ENCODE results near the gene RNF20.

RNF20 gene

GRCh38 chr9:101592788-101593187 lies 59.1 kb downstream of the RNF20 start:
- H3K4me3 ChIP-seq (replicated peaks; ENCODE audit: insufficient read depth, low read length) = no peak overlapping the region
- H3K27ac ChIP-seq (replicated peaks) = no peak overlapping the region
- no peak for DNase-seq (ENCODE audit: low read depth in 1 of 2, low spot score in 1 of 2)
- TF ChIP-seq SPI1 (IDR thresholded peaks at IDR 0.05; ENCODE audit: borderline replicate concordance, low read depth) (no peak), REST (IDR thresholded peaks at IDR 0.05; ENCODE audit: insufficient replicate concordance, low read depth) (no peak), GABPA (IDR thresholded peaks at IDR 0.05; ENCODE audit: low read depth) (no peak), CTCF (IDR thresholded peaks at IDR 0.05; ENCODE audit: insufficient read depth, low read length) (no peak), POLR2AphosphoS5 (IDR thresholded peaks at IDR 0.05; ENCODE audit: low read depth) (no peak)
- no peaks in the 10 kb centered on the region for H3K27me3 ChIP-seq (ENCODE audit: insufficient read depth, poor library complexity, severe bottlenecking)

- Histone ChIP-seq H3K4me3 (replicated peaks; ENCODE audit: insufficient read depth, low read length) (no peak overlapping the region), H3K27ac (replicated peaks) (no peak overlapping the region), H3K27me3 (ENCODE audit: insufficient read depth, poor library complexity, severe bottlenecking) (no peaks in the 10 kb centered on the region)
- DNase-seq (ENCODE audit: low read depth in 1 of 2, low spot score in 1 of 2) = no peak
- TF ChIP-seq GABPA (IDR thresholded peaks at IDR 0.05; ENCODE audit: low read depth) (no peak), SPI1 (IDR thresholded peaks at IDR 0.05; ENCODE audit: borderline replicate concordance, low read depth) (no peak), REST (IDR thresholded peaks at IDR 0.05; ENCODE audit: insufficient replicate concordance, low read depth) (no peak), POLR2AphosphoS5 (IDR thresholded peaks at IDR 0.05; ENCODE audit: low read depth) (no peak), CTCF (IDR thresholded peaks at IDR 0.05; ENCODE audit: insufficient read depth, low read length) (no peak)
These were observed 59.7 kb downstream of the RNF20 start for GRCh38 chr9:101593345-101593744.

- no peaks in the 10 kb centered on the region for H3K27me3 ChIP-seq (ENCODE audit: insufficient read depth, poor library complexity, severe bottlenecking)
- TF ChIP-seq GABPA (IDR thresholded peaks at IDR 0.05; ENCODE audit: low read depth) = no peak
- no peak for TF ChIP-seq POLR2AphosphoS5 (IDR thresholded peaks at IDR 0.05; ENCODE audit: low read depth)
- no peak for TF ChIP-seq CTCF (IDR thresholded peaks at IDR 0.05; ENCODE audit: insufficient read depth, low read length)
- no peak for TF ChIP-seq SPI1 (IDR thresholded peaks at IDR 0.05; ENCODE audit: borderline replicate concordance, low read depth)
- H3K4me3 ChIP-seq (replicated peaks; ENCODE audit: insufficient read depth, low read length) = no peak within 1 kb of the TSS
- H3K27ac ChIP-seq (replicated peaks) = no peak within 1 kb of the TSS
- DNase-seq (ENCODE audit: low read depth in 1 of 2, low spot score in 1 of 2) = no peak
These were observed 61.1 kb downstream of the RNF20 start, which contains the start of gene PPP3R2 for GRCh38 chr9:101594796-101595195. TSS of gene PPP3R2 (minus strand) at chr9:101594969. CDS start at chr9:101594921, 48 bp downstream.
